ENCODE measurements around the gene MATN1. TPM values are rescaled to one million over a fixed set of nuclear protein-coding genes. Genes with fewer than 3 reads are reported as not detected.

Gene MATN1
- total RNA-seq = 0.31 TPM

GRCh38 chr1:30723331-30723755, at the start of gene MATN1:
TSS of gene MATN1 (minus strand) at chr1:30723585. CDS start at chr1:30723551, 34 bp downstream.

GRCh38 chr1:30757352-30758120, 34.2 kb upstream of the MATN1 start, which contains the start of gene LAPTM5:
TSS of gene LAPTM5 (minus strand) at chr1:30757774. CDS start at chr1:30757745, 29 bp downstream.

Small RNA genes within 50 kb of the gene (small RNA-seq; reads per million reads assigned to genes)
- gene MIR4420 (ENCODE audit: low replicate concordance) = not detected

Other genes with a start within 250 kb of the MATN1 start
- 4.1 TPM for gene LAPTM5, start 34.2 kb upstream of the MATN1 start, total RNA-seq
- 84.5 TPM for gene SDC3, start 185.2 kb upstream of the MATN1 start, total RNA-seq